Right atrium auricular region (tissue), 2 donors: Measurements from ENCODE around the gene ENGASE. TPM values are rescaled to one million over a fixed set of nuclear protein-coding genes. Genes with fewer than 3 reads are reported as not detected.

Experiments
- DNase-seq: peaks from one replicate; pipeline ENCODE4 v3.0.0-alpha.2; 2019; ENCODE audit warnings: low spot score
- H3K27ac ChIP-seq, 2 donors: fragments of 200-600 bp; sonication (generic); 1 replicate in 1 of 2; 2 replicates in 1 of 2; pipeline ENCODE4 v1.5.1; 2016 to 2019
- H3K27me3 ChIP-seq, 2 donors: fragments of 200-600 bp; sonication (generic); one replicate each; pipeline versions ENCODE4 v1.5.1 to v1.6.0; 2017 to 2019
- H3K36me3 ChIP-seq: fragments of 200-600 bp; sonication (generic); one replicate; pipeline ENCODE4 v1.5.1; 2016
- H3K4me1 ChIP-seq, 2 donors: fragments of 200-600 bp; sonication (generic); one replicate each; pipeline versions ENCODE4 v1.5.1 to v1.6.0; 2017 to 2019
- H3K4me3 ChIP-seq, 2 donors: fragments of 200-600 bp; sonication (generic); 1 replicate in 1 of 2; 2 replicates in 1 of 2; pipeline ENCODE4 v1.5.1; 2017 to 2019; ENCODE audit warnings: mild to moderate bottlenecking in 1 of 2, moderate library complexity in 1 of 2
- H3K9me3 ChIP-seq, 2 donors: fragments of 200-600 bp; sonication (generic); one replicate each; pipeline ENCODE4 v1.5.1; 2019
- CTCF ChIP-seq, 2 donors: fragments of 200-600 bp; sonication (generic); IDR thresholded peaks; one replicate each; pipeline ENCODE4 v1.5.1; 2019; ENCODE audit warnings: antibody characterized with exemption in 2 of 2
- total RNA-seq, 2 donors: library from RNA; depleted of rRNA; stranded (reverse); fragments of >200 nt; gene quantifications; one replicate each; pipeline ENCODE4 v1.1.0, GENCODE V29; 2016

The ENGASE gene
- total RNA-seq, 2 donors from 2014 or later = 7.7 to 13.5 TPM

GRCh38 chr17:79133214-79133613, 58.6 kb downstream of the ENGASE start:
- Histone ChIP-seq H3K4me1 (peaks cover 0 to 3% of the 10 kb centered on the region in 2 donors), H3K36me3 (no peaks in the 10 kb centered on the region), H3K9me3 (no peaks in the 10 kb centered on the region), H3K4me3 (no peak overlapping the region), H3K27me3 (no peaks in the 10 kb centered on the region), H3K27ac (no peak overlapping the region)
- DNase-seq = no peak
- TF ChIP-seq CTCF (IDR thresholded peaks at IDR 0.05) = no peak

- no peak overlapping the region for H3K27ac ChIP-seq
- no peaks in the 10 kb centered on the region for H3K9me3 ChIP-seq
- H3K4me1 ChIP-seq = peaks cover 0 to 3% of the 10 kb centered on the region in 2 donors
- no peaks in the 10 kb centered on the region for H3K27me3 ChIP-seq
- no peak for DNase-seq
- H3K36me3 ChIP-seq = no peaks in the 10 kb centered on the region
- H3K4me3 ChIP-seq = no peak overlapping the region
- TF ChIP-seq CTCF (IDR thresholded peaks at IDR 0.05) = no peak
Observed at GRCh38 chr17:79133985-79134384, 59.4 kb downstream of the ENGASE start.

GRCh38 chr17:79135011-79135410, 60.4 kb downstream of the ENGASE start:
- H3K9me3 ChIP-seq = no peaks in the 10 kb centered on the region
- H3K27ac ChIP-seq = no peak overlapping the region
- DNase-seq = no peak
- TF ChIP-seq CTCF (IDR thresholded peaks at IDR 0.05) = no peak
- peaks cover 0 to 3% of the 10 kb centered on the region in 2 donors for H3K4me1 ChIP-seq
- no peaks in the 10 kb centered on the region for H3K36me3 ChIP-seq
- no peak overlapping the region for H3K4me3 ChIP-seq
- no peaks in the 10 kb centered on the region for H3K27me3 ChIP-seq

- no peak for TF ChIP-seq CTCF (IDR thresholded peaks at IDR 0.05)
- H3K27me3 ChIP-seq = no peaks in the 10 kb centered on the region
- no peak overlapping the region for H3K27ac ChIP-seq
- H3K4me3 ChIP-seq = no peak overlapping the region
- H3K4me1 ChIP-seq = peaks cover 0 to 3% of the 10 kb centered on the region in 2 donors
- no peak for DNase-seq
- no peaks in the 10 kb centered on the region for H3K36me3 ChIP-seq
- no peaks in the 10 kb centered on the region for H3K9me3 ChIP-seq
Observed at GRCh38 chr17:79135628-79136405, 61.2 kb downstream of the ENGASE start.

Other genes starting within 250 kb of the ENGASE start
- gene USP36, start 234.0 kb upstream of the ENGASE start, total RNA-seq = 10 to 100 TPM; 15.4 to 18.1 TPM
- gene CEP295NL, start 171.6 kb upstream of the ENGASE start, total RNA-seq = 1 to 10 TPM in 1 of 2 donors, under 1 TPM in 1; 0.83 to 1.1 TPM
- 100 to 1,000 TPM in 1 of 2 donors, 10 to 100 TPM in 1; 99.1 to 158 TPM for gene TIMP2, start 149.4 kb upstream of the ENGASE start, total RNA-seq
- 100 to 1,000 TPM; 488 to 733 TPM for gene LGALS3BP, start 94.9 kb upstream of the ENGASE start, total RNA-seq
- gene CANT1, start 65.1 kb upstream of the ENGASE start, total RNA-seq = 10 to 100 TPM; 20.9 to 40.1 TPM
- 100 to 1,000 TPM; 125 to 401 TPM for gene C1QTNF1, start 50.7 kb upstream of the ENGASE start, total RNA-seq